BJ (cell line): ENCODE measurements around the gene OR5H2. TPM values are rescaled to one million over a fixed set of nuclear protein-coding genes. Genes with fewer than 3 reads are reported as not detected.
"Not testable (repeated sequence)": the region's sequence is repeated elsewhere in the genome, so short reads cannot be mapped to it uniquely, and the experiment has no call there.

Experiments
- CTCF ChIA-PET: fragments of 350-600 bp; formaldehyde crosslinking; extraction: SDS; loops from one replicate; lab custom pipeline; 2021; ENCODE audit warnings: antibody characterized with exemption, inconsistent platforms; lab: Yijun Ruan, JAX
- POLR2A ChIA-PET: fragments of 300-600 bp; sonication (Branson Sonifier 250); formaldehyde crosslinking; extraction: SDS; loops from one replicate; lab custom pipeline; 2021; ENCODE audit warnings: antibody characterized with exemption; lab: Charles Lee
- DNase-seq: peaks from one replicate; pipeline ENCODE4 v3.0.0-alpha.2; 2011; ENCODE audit warnings: low read depth
- H3K27me3 ChIP-seq: 2 replicates; pipeline ENCODE4 v1.6.0; 2011; ENCODE audit warnings: low read length; ENCODE audit not compliant: control insufficient read depth, insufficient read depth
- H3K36me3 ChIP-seq: 2 replicates; pipeline ENCODE4 v1.5.1; 2011; ENCODE audit warnings: low read length; ENCODE audit not compliant: control insufficient read depth, insufficient read depth
- H3K4me3 ChIP-seq: 2 replicates; pipeline ENCODE4 v1.5.1; 2011; ENCODE audit warnings: low read depth, mild to moderate bottlenecking, control low read depth, low read length
- polyA plus RNA-seq: library from polyadenylated mRNA; depleted of rRNA; stranded (reverse); fragments of >200 nt; gene quantifications from 2 replicates; pipeline ENCODE4 v1.2.3, GENCODE V29; 2011
- TF ChIP-seq, protein P1 (sequence below): IDR thresholded peaks from 2 replicates; pipeline ENCODE4 v1.5.1; 2011; ENCODE audit warnings: low read depth, mild to moderate bottlenecking, control low read depth, inconsistent platforms, low read length, moderate library complexity; ENCODE audit not compliant: insufficient read depth

Gene OR5H2
- polyA plus RNA-seq, 1 experiment: not detected

DNA sequence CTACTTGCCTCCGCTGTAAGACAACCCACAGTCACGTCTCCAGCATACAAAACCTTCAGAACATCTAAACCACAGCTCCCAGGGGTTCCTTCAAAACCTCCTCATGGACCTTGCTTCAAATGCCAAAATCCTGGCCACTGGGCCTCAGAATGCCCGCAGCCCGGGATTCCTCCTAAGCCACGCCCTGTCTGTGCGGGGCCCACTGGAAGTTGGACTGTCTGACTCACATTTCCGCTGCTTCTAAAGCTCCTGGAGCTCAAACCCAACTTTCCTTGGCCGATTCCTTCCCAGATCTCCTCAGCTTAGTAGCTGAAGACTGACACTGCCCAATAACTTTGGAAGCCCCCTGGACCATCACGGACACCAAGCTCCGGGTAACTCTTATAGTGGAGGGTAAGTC lies 36.2 kb upstream of the OR5H2 start:
- Histone ChIP-seq H3K27me3 (no peaks in the 10 kb centered on the region), H3K4me3 (no peak overlapping the region), H3K36me3 (no peaks in the 10 kb centered on the region)
- POLR2A ChIA-PET: no interaction called here
- no peak for DNase-seq
- CTCF ChIA-PET: no interaction called here
- TF ChIP-seq, protein P1, sequence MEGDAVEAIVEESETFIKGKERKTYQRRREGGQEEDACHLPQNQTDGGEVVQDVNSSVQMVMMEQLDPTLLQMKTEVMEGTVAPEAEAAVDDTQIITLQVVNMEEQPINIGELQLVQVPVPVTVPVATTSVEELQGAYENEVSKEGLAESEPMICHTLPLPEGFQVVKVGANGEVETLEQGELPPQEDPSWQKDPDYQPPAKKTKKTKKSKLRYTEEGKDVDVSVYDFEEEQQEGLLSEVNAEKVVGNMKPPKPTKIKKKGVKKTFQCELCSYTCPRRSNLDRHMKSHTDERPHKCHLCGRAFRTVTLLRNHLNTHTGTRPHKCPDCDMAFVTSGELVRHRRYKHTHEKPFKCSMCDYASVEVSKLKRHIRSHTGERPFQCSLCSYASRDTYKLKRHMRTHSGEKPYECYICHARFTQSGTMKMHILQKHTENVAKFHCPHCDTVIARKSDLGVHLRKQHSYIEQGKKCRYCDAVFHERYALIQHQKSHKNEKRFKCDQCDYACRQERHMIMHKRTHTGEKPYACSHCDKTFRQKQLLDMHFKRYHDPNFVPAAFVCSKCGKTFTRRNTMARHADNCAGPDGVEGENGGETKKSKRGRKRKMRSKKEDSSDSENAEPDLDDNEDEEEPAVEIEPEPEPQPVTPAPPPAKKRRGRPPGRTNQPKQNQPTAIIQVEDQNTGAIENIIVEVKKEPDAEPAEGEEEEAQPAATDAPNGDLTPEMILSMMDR: no peak

DNA sequence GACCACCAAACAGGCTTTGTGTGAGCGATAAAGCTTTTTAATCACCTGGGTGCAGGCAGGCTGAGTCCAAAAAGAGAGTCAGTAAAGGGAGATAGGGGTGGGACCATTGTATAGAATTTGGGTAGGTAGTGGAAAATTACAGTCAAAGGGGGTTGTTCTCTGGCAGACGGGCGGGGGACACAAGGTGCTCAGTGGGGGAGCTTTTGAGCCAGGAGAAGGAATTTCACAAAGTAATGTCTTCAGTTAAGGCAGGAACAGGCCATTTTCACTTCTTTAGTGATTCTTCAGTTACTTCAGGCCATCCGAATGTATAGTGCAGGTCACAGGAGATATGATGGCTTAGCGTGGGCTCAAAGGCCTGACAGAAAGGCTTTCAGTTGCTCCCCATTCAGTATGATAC lies 26.3 kb upstream of the OR5H2 start:
- POLR2A ChIA-PET, H3K27me3 ChIP-seq, DNase-seq, H3K36me3 ChIP-seq, H3K4me3 ChIP-seq, CTCF ChIA-PET: not testable (repeated sequence)

DNA sequence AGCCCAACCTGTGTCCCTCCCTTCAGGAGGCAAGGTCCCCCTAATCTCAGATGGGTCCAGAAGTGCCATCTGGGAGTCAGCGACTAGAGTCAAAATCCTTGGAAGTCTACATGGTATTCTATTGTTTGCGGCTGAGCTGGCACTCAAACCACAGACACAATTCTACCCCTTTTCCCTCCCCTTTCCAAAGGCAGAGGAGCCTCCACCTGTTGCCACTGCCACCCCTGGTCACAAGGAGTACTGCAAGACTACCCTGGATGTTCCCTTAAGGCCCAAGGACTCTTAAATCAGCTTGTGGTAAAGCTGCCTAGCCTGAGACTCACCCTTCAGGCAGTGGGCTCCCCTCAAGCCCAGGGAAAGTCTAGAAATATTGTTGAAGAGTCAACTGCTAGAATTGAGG lies 22.6 kb upstream of the OR5H2 start:
- H3K36me3 ChIP-seq: no peaks in the 10 kb centered on the region
- H3K27me3 ChIP-seq: no peaks in the 10 kb centered on the region
- H3K4me3 ChIP-seq: no peak overlapping the region
- DNase-seq: no peak
- ChIA-PET POLR2A (no interaction called here), CTCF (no interaction called here)
- TF ChIP-seq, protein P1: no peak

DNA sequence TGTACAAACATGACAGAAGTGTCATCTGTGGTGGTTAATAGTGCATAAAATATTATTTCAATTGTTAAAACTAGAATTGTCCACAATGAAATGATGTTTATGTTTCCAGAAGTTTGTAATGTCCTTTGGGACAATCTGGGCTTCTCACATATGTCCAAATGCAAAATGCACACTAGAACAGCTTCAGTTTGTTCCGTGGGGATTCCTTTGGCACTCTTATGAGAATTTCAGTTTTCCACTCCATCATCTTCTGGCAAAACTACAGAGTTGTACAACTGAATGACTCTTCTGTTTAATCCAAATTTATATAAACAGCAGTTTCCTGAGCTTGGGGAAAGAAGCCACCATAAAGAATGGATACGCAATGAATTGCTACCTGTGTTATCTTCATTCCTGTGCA lies 20.3 kb upstream of the OR5H2 start:
- no peak for DNase-seq
- Histone ChIP-seq H3K27me3 (no peaks in the 10 kb centered on the region), H3K4me3 (no peak overlapping the region), H3K36me3 (no peaks in the 10 kb centered on the region)
- TF ChIP-seq, protein P1: no peak
- ChIA-PET POLR2A (no interaction called here), CTCF (no interaction called here)

- TF ChIP-seq, protein P1: no peak
- ChIA-PET POLR2A (no interaction called here), CTCF (no interaction called here)
- Histone ChIP-seq H3K4me3 (no peak within 1 kb of the TSS), H3K27me3 (no peaks in the 10 kb centered on the region), H3K36me3 (no peaks in the 10 kb centered on the region)
- no peak for DNase-seq
These were observed 18.4 kb upstream of the OR5H2 start, which contains the start of gene OR5H6 for GRCh38 chr3:98263944-98264343. Gene OR5H6 (plus strand): TSS chr3:98264244. CDS start chr3:98264333, 89 bp downstream.

- POLR2A ChIA-PET: no interaction called here
- CTCF ChIA-PET: interaction anchor here (0.6 kb wide), 1 partner anchor 60 kb away, joined by 3 read pairs; no protein-coding TSS in a partner anchor
- H3K27me3 ChIP-seq: no peaks in the 10 kb centered on the region
These were observed 12.5 kb upstream of the OR5H2 start for GRCh38 chr3:98269846-98270245.

More at GRCh38 chr3:98269846-98270245, 12.5 kb upstream of the OR5H2 start:
- DNase-seq: no peak
- TF ChIP-seq, protein P1: no peak
- no peaks in the 10 kb centered on the region for H3K36me3 ChIP-seq
- no peak overlapping the region for H3K4me3 ChIP-seq
